Smooth muscle cell (in vitro differentiated cells): ENCODE data around the gene STAP2. TPM values are rescaled to one million over a fixed set of nuclear protein-coding genes. Genes with fewer than 3 reads are reported as not detected.
A peak's percentile ranks its signal among the peaks of the same experiment; 100 is the strongest.

Experiments
- DNase-seq: peaks from one replicate; lab custom pipeline; 2025; ENCODE audit not compliant: unreplicated experiment; lab: John Stamatoyannopoulos, UW
- H2AFZ ChIP-seq: fragments of 200-600 bp; sonication (generic); 2 replicates; pipeline ENCODE4 v1.6.0; 2016; ENCODE audit warnings: antibody characterized with exemption, low read depth, mild to moderate bottlenecking
- H3F3A ChIP-seq: fragments of 200-600 bp; sonication (generic); 2 replicates; pipeline ENCODE4 v1.6.0; 2017; ENCODE audit warnings: antibody characterized with exemption, low read depth
- H3K27ac ChIP-seq: fragments of 200-600 bp; sonication (generic); 2 replicates; pipeline ENCODE4 v1.5.1; 2016; ENCODE audit warnings: low read depth, mild to moderate bottlenecking
- H3K27me3 ChIP-seq: fragments of 200-600 bp; sonication (generic); 2 replicates; pipeline ENCODE4 v1.6.1; 2016; ENCODE audit warnings: low read depth, mild to moderate bottlenecking
- H3K36me3 ChIP-seq: fragments of 200-600 bp; sonication (generic); 2 replicates; pipeline ENCODE4 v1.5.1; 2016; ENCODE audit warnings: low read depth
- H3K4me1 ChIP-seq: fragments of 200-600 bp; sonication (generic); 2 replicates; pipeline ENCODE4 v1.5.1; 2016; ENCODE audit warnings: low read depth
- H3K4me2 ChIP-seq: fragments of 200-600 bp; sonication (generic); 2 replicates; pipeline ENCODE4 v1.6.0; 2016; ENCODE audit warnings: mild to moderate bottlenecking
- H3K4me3 ChIP-seq: fragments of 200-600 bp; sonication (generic); 2 replicates; pipeline ENCODE4 v1.5.1; 2016; ENCODE audit warnings: mild to moderate bottlenecking
- H3K79me2 ChIP-seq: fragments of 200-600 bp; sonication (generic); 2 replicates; pipeline ENCODE4 v1.6.0; 2016; ENCODE audit warnings: low read depth, mild to moderate bottlenecking
- H3K9ac ChIP-seq: fragments of 200-600 bp; sonication (generic); 2 replicates; pipeline ENCODE4 v1.6.0; 2016; ENCODE audit warnings: low read depth
- H3K9me3 ChIP-seq: fragments of 200-600 bp; sonication (generic); replicated peaks from 2 replicates; pipeline ENCODE4 v1.5.1; 2016; ENCODE audit warnings: low read depth
- H4K20me1 ChIP-seq: fragments of 200-600 bp; sonication (generic); 2 replicates; pipeline ENCODE4 v1.6.0; 2016; ENCODE audit warnings: low read depth
- WGBS: methylation state at CpG from one replicate; pipeline ENCODE4 v1.1.7; 2016; ENCODE audit warnings: low lambda C conversion rate; 5-methylcytosine and 5-hydroxymethylcytosine counted together
- polyA plus RNA-seq: library from polyadenylated mRNA; unstranded; fragments of >200 nt; fragmentation: Nextera tagmentation; extraction: Ambion mirVana; gene quantifications from 2 replicates; pipeline ENCODE4 v1.2.1, GENCODE V29; 2016
- total RNA-seq: library from RNA; depleted of rRNA; stranded (reverse); fragments of >200 nt; gene quantifications from 2 replicates; pipeline ENCODE4 v1.2.3, GENCODE V29; 2014
- TF ChIP-seq, protein P1 (sequence below): fragments of 200-600 bp; sonication (generic); IDR thresholded peaks from 2 replicates; pipeline ENCODE4 v1.5.1; 2017; ENCODE audit warnings: borderline replicate concordance, mild to moderate bottlenecking, antibody characterized with exemption; ENCODE audit not compliant: insufficient read depth, poor library complexity, severe bottlenecking

The STAP2 gene
- total and polyA plus RNA-seq, 2 experiments from 2014 or later: 8.3 to 10.7 TPM

DNA sequence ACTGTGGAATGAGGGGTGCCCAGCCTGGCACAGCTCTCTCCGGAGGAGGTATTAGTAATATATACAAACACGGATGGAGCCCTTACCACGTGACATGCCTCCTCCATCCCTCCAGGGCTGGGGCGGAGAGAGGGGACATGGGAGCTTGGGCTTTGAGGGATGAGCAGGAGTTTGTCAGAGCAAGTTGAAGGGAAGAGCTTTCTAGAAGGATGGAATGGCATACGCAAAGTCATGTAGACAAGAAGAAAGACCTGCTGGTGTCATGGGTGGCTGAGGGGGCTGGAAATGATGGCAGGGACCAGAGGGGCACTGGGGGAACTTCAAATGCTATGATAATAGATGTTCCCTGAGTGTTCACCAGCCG lies 7.4 kb upstream of the STAP2 start:
- Histone ChIP-seq H3F3A (peaks cover 7% of the 10 kb centered on the region), H3K79me2 (no peaks in the 10 kb centered on the region), H3K9me3 (no peaks in the 10 kb centered on the region), H3K4me1 (peaks cover 11% of the 10 kb centered on the region), H3K27ac (no peak overlapping the region), H2AFZ (no peak overlapping the region), H3K4me3 (no peak overlapping the region), H4K20me1 (no peaks in the 10 kb centered on the region), H3K4me2 (no peak overlapping the region), H3K9ac (no peak overlapping the region), H3K27me3 (no peaks in the 10 kb centered on the region), H3K36me3 (no peaks in the 10 kb centered on the region)
- 77% methylated on average over 6 of the region's 6 CpGs for WGBS
- TF ChIP-seq, protein P1, sequence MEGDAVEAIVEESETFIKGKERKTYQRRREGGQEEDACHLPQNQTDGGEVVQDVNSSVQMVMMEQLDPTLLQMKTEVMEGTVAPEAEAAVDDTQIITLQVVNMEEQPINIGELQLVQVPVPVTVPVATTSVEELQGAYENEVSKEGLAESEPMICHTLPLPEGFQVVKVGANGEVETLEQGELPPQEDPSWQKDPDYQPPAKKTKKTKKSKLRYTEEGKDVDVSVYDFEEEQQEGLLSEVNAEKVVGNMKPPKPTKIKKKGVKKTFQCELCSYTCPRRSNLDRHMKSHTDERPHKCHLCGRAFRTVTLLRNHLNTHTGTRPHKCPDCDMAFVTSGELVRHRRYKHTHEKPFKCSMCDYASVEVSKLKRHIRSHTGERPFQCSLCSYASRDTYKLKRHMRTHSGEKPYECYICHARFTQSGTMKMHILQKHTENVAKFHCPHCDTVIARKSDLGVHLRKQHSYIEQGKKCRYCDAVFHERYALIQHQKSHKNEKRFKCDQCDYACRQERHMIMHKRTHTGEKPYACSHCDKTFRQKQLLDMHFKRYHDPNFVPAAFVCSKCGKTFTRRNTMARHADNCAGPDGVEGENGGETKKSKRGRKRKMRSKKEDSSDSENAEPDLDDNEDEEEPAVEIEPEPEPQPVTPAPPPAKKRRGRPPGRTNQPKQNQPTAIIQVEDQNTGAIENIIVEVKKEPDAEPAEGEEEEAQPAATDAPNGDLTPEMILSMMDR: no peak
- DNase-seq: no peak

DNA sequence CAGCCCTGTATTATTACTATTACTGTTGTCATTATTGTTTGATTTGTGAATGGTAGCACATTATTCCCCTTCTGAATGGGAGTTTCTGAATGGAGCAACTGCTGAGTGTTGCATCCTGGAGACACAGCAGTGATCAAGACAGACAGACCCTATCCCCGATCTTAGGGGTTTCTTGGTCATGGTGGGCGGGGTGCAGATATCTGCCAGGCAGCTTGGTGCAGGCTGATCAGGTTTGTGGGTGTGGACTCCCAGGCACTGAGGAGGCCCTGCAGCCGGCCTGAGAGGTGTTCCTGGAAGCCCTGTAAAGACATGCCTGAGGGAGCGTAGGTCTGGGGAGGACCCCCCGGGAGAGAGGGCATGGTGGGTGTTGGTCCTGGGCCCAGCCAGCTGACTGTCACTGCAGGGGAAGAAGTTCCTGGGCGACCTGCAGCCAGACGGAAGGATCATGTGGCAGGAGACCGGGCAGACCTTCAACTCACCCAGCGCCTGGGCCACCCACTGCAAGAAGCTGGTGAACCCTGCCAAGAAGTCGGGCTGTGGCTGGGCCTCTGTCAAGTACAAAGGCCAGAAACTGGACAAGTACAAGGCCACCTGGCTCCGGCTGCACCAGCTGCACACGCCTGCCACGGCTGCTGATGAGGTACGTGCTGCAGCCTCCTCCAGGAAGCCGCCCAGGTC lies 6.9 kb upstream of the STAP2 start:
- 97% methylated on average over 14 of the region's 15 CpGs for WGBS
- H4K20me1 ChIP-seq: no peaks in the 10 kb centered on the region
- TF ChIP-seq, protein P1: no peak
- H3K4me3 ChIP-seq: no peak overlapping the region
- no peak overlapping the region for H2AFZ ChIP-seq
- no peaks in the 10 kb centered on the region for H3K27me3 ChIP-seq
- H3K36me3 ChIP-seq: no peaks in the 10 kb centered on the region
- DNase-seq: no peak
- no peak overlapping the region for H3K27ac ChIP-seq
- no peak overlapping the region for H3K9ac ChIP-seq
- H3F3A ChIP-seq: peaks cover 7% of the 10 kb centered on the region
- no peak overlapping the region for H3K4me2 ChIP-seq
- H3K9me3 ChIP-seq: no peaks in the 10 kb centered on the region
- peaks cover 11% of the 10 kb centered on the region for H3K4me1 ChIP-seq
- H3K79me2 ChIP-seq: no peaks in the 10 kb centered on the region

DNA sequence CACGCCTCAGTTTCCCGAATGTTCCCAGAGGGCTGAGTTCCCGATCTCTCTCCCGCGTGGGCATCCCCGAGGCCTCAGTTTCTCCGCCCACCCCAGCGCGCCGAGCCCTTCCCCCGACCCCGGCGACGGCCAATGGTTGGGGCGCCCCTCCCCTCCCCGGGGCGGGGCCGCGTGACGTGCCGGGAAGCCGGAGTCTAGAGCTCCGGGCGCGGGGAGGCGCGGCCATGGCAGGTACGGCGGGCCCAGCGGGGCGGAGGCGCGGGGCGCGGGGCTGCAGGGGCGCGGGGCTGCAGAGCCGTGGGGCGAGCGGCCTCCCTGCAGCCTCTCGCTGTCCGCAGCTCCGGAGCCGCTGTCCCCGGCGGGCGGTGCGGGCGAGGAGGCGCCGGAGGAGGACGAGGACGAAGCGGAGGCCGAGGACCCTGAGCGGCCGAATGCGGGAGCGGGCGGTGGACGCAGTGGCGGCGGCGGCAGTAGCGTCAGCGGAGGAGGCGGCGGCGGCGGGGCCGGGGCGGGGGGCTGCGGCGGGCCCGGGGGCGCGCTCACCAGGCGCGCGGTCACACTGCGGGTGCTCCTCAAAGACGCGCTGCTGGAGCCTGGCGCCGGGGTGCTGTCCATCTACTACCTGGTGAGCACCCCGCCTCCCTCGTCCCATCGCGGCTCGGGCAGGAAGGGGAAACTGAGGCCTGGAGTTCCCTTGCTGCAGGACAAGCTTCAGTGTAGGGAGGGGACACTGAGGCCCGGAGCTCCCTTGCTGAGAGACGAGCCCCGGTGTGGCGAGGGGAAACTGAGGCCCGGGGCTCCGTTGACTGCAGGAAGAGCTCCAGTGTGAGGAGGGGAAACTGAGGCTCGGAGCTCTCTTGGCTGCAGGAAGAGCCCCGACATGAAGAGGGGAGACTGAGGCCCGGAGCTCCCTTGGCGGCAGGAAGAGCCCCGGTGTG lies 5.0 kb upstream of the STAP2 start, which contains the start of gene MPND:
MPND (plus strand) TSS at position 193 of the 938 bp plus-strand sequence; CDS start at position 225, 32 bp downstream.
- 25% methylated on average over 26 of the region's 101 CpGs for WGBS
- H3K36me3 ChIP-seq: no peaks in the 10 kb centered on the region
- no peaks in the 10 kb centered on the region for H3K27me3 ChIP-seq
- peaks cover 11% of the 10 kb centered on the region for H3K4me1 ChIP-seq
- H3K9me3 ChIP-seq: no peaks in the 10 kb centered on the region
- peak within 1 kb of the TSS; percentile 83 for H2AFZ ChIP-seq
- H3K9ac ChIP-seq: peak within 1 kb of the TSS; percentile 67
- peak within 1 kb of the TSS; percentile 94 for H3K4me2 ChIP-seq
- peak within 1 kb of the TSS; percentile 66 for H3K4me3 ChIP-seq
- H3K27ac ChIP-seq: peak within 1 kb of the TSS; percentile 62
- no peaks in the 10 kb centered on the region for H3K79me2 ChIP-seq
- H3F3A ChIP-seq: peaks cover 7% of the 10 kb centered on the region
- no peaks in the 10 kb centered on the region for H4K20me1 ChIP-seq
- DNase-seq: peak; percentile 73
- TF ChIP-seq, protein P1: no peak
